ENCODE results near the gene CDH2. TPM values are rescaled to one million over a fixed set of nuclear protein-coding genes. Genes with fewer than 3 reads are reported as not detected.

Gene CDH2
- under 1 TPM in 1 of 2 experiments, not detected in 1; 0.14 TPM for total RNA-seq

DNA sequence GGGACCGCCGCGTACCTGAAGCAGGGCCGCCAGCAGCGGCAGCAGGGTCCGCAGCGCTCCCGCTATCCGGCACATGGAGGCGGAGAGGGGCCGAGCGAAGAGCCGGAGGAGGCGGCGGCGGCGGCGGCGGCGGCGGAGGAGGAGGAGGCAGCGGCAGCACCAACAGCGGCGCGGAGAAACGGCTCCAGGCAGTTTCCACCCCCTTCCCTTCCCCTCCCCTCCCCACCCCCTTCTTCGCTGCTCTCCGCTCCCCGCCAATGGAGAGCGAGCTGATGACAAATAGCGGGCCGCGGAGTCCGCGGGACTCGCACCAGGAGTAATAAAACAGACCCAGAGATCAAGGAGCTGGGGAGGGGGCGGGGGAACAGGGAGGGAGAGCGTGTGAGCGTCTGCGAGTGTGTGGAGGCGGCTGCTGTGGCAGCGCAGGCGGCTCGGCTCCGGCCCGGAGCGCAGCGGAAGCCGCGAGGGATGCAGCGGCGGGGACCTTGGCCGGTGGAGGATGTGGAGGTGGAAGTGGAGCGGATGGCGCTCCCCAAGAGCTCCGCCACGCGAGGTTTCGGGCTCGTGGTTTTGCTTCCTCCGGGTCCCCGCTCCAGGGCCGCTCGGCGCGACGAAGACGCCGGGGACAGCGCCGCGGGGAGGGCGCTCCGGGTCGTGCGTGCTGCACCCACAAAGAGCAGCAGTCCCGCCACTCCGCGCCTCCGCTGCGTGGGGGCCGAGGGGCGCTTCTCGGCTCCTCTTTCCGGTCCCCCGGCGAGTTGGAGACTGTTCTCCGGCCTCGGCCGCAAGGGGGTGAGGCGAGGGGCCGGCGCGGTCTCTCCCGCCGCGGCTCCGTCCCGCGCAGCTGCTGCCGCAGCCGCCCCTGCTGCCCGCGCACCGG lies at the start of gene CDH2:
CDH2 (minus strand) TSS at position 183 of the 880 bp plus-strand sequence; CDS start at position 75, 108 bp downstream.
- Mint-ChIP-seq H3K4me3 (no peak within 1 kb of the TSS), H3K4me1 (peaks cover 5% of the 10 kb centered on the region), H3K27me3 (peaks cover 40% of the 10 kb centered on the region), H3K9me3 (ENCODE audit: low read depth) (peaks cover 3% of the 10 kb centered on the region), H3K27ac (peak within 1 kb of the TSS; percentile 61), H3K36me3 (peaks cover 10% of the 10 kb centered on the region)
- CTCF ChIA-PET = no interaction called here
- DNase-seq (no peak), ATAC-seq (peak; percentile 27)

DNA sequence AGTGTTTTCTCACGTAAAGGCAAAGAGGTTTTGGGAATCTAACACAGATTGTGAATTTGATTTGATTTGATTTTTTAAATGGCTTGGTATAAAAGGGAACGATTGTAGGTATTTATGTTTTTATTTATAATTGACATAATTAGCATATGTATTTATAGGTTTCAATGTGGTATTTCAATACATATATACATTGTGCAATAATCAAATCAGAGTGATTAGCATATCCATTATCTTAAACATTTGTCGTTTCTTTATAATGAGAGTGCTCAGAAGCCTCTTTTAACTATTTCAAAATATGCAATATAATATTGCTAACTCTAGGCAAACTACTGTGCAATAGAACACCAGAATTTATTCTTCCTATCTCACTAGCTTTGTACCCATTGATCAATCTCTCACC lies 35.1 kb upstream of the CDH2 start:
- H3K4me3 Mint-ChIP-seq = no peak overlapping the region
- H3K9me3 Mint-ChIP-seq (ENCODE audit: low read depth) = peaks cover 6% of the 10 kb centered on the region
- ATAC-seq = no peak
- H3K4me1 Mint-ChIP-seq = peaks cover 5% of the 10 kb centered on the region
- H3K27me3 Mint-ChIP-seq = no peaks in the 10 kb centered on the region
- CTCF ChIA-PET = no interaction called here
- H3K27ac Mint-ChIP-seq = no peak overlapping the region
- H3K36me3 Mint-ChIP-seq = no peaks in the 10 kb centered on the region
- DNase-seq = no peak

DNA sequence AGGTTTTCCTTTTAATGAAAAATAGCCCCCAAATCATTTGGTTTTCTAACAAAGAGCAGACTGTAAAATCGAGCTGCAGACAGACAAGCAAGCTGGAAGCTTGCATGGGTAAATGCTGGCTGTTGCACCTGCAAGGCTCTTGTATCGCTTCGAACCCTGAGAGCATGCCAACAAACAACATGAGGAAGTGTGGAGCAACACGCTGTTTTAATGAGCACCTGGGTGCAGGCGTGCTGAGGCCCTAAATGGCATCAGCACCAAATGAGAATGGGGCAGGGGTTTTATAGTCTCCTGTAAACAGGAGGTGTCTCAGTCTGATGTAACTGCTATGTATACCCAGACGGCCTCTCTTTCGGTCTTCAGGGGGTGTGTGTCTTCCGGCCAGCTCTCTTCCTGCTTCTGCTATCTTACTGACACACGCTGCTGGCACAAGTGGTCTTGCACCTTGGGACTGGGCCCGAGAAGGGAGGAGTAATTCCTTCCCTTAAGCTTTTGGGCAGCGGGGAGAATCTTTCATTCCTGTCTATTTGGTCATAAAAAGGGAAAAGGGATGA lies 31.9 kb upstream of the CDH2 start:
- DNase-seq (no peak), ATAC-seq (no peak)
- no peak overlapping the region for H3K4me3 Mint-ChIP-seq
- CTCF ChIA-PET = no interaction called here
- no peaks in the 10 kb centered on the region for H3K27me3 Mint-ChIP-seq
- H3K27ac Mint-ChIP-seq = no peak overlapping the region
- no peaks in the 10 kb centered on the region for H3K36me3 Mint-ChIP-seq
- peaks cover 5% of the 10 kb centered on the region for H3K9me3 Mint-ChIP-seq (ENCODE audit: low read depth)
- peaks cover 5% of the 10 kb centered on the region for H3K4me1 Mint-ChIP-seq

DNA sequence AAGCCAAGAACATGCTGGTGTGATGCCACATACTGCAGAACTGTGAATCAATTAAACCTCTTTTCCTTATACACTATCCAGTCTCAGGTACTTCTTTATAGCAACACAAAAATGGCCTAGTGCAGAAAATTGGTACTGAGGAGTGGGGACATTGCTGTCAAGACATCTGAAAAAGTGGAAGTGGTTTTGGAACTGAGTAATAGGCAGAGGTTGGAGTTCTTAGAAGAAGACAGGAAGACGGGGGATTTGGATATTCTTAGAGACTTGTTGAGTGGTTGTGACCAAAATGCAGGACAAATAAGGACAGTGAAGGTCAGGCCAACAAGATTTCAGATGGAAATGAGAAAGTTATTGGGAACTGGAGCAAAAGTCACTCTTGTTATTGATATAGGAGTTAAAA lies 31.3 kb upstream of the CDH2 start:
- no peak for DNase-seq
- H3K9me3 Mint-ChIP-seq (ENCODE audit: low read depth) = peaks cover 5% of the 10 kb centered on the region
- H3K4me3 Mint-ChIP-seq = no peak overlapping the region
- H3K27me3 Mint-ChIP-seq = no peaks in the 10 kb centered on the region
- CTCF ChIA-PET = no interaction called here
- no peaks in the 10 kb centered on the region for H3K36me3 Mint-ChIP-seq
- H3K4me1 Mint-ChIP-seq = peaks cover 5% of the 10 kb centered on the region
- no peak overlapping the region for H3K27ac Mint-ChIP-seq
- ATAC-seq = no peak

DNA sequence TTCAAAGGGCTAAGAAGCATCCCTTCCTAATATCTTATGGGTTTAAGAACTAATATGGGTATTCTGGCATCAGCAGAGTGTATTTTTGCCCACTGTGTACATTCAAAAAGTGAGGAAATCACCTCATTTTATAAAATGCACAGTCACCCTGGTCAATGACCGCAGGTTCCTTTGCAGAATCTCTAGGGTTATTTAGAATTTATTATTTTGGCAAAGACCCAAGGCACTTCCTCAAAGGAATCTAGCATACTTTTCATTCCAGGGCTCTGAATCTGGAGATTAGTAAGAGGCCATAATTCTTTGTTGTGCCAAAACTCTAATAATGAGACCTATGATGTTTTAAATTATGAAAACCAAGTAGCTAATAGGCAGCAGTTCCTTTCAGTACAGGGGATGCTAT lies 27.2 kb upstream of the CDH2 start:
- Mint-ChIP-seq H3K9me3 (ENCODE audit: low read depth) (peaks cover 8% of the 10 kb centered on the region), H3K27ac (no peak overlapping the region), H3K4me1 (peaks cover 5% of the 10 kb centered on the region), H3K4me3 (no peak overlapping the region), H3K27me3 (no peaks in the 10 kb centered on the region), H3K36me3 (no peaks in the 10 kb centered on the region)
- no peak for DNase-seq
- CTCF ChIA-PET = no interaction called here
- no peak for ATAC-seq

DNA sequence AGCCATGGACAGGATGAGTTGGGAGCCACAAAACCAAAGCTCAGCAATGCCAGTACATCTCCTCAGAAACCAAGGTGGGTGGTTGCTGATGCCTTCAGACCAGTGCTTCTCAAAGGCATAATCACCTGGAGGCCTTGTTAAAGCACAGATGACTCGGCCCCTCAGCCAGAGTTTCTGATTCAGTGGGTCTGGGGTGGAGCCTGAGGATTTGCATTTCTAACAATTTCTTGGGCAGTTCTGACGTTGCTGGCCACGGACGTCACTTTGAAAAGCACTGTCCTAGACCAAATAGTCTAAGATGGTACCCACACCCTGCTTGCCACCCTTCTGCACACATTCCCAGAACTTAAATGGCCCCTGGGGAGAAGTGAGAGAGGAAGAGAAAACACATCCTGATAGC lies 24.1 kb upstream of the CDH2 start:
- no peaks in the 10 kb centered on the region for H3K4me1 Mint-ChIP-seq
- no peak for ATAC-seq
- no peaks in the 10 kb centered on the region for H3K36me3 Mint-ChIP-seq
- no peak overlapping the region for H3K27ac Mint-ChIP-seq
- CTCF ChIA-PET = no interaction called here
- H3K4me3 Mint-ChIP-seq = no peak overlapping the region
- H3K27me3 Mint-ChIP-seq = no peaks in the 10 kb centered on the region
- no peak for DNase-seq
- peaks cover 5% of the 10 kb centered on the region for H3K9me3 Mint-ChIP-seq (ENCODE audit: low read depth)

DNA sequence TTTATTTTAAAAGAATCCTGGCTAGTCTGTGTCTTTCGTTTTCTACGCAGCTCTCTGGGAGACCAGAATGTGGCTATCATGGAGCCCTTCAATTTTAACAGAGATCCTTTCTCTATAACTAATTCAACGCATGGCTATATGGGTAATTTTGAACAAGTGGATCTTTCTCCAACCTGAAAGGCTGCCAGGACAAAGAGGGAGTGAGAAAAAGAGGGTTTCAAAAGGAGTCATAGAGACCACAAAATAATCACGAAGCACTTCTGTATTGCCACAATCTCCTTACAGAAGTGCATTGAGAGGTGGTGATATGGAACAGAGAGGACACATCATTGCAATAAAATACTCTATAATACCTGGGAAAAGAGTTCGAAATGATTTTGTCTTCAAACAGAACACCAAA lies 21.7 kb upstream of the CDH2 start:
- CTCF ChIA-PET = no interaction called here
- no peak overlapping the region for H3K4me3 Mint-ChIP-seq
- H3K4me1 Mint-ChIP-seq = no peaks in the 10 kb centered on the region
- no peak overlapping the region for H3K27ac Mint-ChIP-seq
- no peak for DNase-seq
- no peaks in the 10 kb centered on the region for H3K27me3 Mint-ChIP-seq
- no peaks in the 10 kb centered on the region for H3K36me3 Mint-ChIP-seq
- peaks cover 5% of the 10 kb centered on the region for H3K9me3 Mint-ChIP-seq (ENCODE audit: low read depth)
- ATAC-seq = no peak

DNA sequence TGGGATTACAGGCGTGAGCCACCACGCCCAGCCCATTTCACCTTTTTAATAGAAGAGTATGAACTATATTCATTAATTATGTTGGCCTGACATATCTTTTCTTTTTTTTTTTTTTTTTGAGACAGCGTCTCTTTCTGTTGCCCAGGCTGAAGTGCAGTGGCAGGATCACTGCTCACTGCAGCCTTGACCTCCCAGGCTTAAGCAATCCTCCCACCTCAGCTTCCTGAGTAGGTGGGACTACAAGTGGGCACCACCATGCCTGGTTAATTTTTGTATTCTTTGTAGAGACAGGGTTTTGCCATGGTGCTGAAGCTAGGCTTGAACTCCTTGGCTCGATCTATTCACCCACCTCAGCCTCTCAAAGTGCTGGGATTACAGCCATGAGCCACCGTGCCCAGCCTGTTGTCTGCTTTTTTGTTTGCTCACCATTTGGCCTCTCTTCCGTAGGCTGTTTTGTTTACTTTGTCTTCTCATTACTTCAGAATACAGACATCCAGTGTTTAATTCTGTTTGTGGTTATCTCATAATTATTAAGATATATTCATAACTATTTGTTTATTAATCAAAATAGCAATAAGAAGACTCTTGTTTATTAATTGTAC lies 16.3 kb upstream of the CDH2 start:
- Mint-ChIP-seq H3K4me3 (no peak overlapping the region), H3K36me3 (no peaks in the 10 kb centered on the region), H3K27me3 (no peaks in the 10 kb centered on the region), H3K9me3 (ENCODE audit: low read depth) (no peaks in the 10 kb centered on the region), H3K27ac (no peak overlapping the region), H3K4me1 (no peaks in the 10 kb centered on the region)
- ATAC-seq = no peak
- CTCF ChIA-PET = no interaction called here
- DNase-seq = no peak

DNA sequence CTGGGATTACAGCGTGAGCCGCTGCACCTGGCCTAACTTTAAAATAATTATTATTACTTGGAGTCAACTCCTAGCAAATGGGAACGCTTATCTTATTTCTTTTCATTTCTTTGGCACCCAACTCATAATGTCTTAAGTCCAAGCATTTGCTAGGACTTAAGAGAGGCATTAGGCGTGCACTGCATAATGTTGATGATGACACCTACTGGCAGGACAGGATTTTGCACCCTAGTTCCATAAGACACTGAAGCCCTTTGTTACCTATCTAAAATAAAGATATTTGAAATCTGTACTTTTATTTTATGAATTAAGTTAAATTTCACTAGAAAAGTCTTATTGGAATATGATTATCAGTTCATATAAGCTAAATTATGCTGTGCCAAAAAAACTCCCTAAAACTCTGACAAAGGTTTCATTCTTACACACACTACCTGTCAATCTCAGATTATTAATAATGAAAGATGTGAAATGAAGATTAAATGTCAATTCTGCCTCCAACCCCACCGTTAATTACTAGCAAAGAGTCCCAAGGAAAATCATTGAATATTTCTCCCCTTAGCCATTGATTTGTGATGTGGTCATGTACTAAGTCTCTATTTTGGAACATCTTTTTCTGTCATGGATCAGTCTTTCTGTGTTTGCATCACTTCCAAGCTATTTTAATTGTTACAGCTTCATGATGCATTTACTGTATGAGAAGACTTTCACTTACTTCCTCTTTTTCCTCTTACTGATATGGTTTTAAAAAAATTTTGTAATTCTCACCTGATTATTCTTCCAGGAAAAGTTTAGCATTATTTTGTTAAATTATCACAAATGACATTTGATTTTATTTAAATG lies 12.7 kb upstream of the CDH2 start:
- DNase-seq (no peak), ATAC-seq (no peak)
- Mint-ChIP-seq H3K36me3 (no peaks in the 10 kb centered on the region), H3K4me1 (no peaks in the 10 kb centered on the region), H3K9me3 (ENCODE audit: low read depth) (no peaks in the 10 kb centered on the region), H3K4me3 (no peak overlapping the region), H3K27me3 (no peaks in the 10 kb centered on the region), H3K27ac (no peak overlapping the region)
- CTCF ChIA-PET = no interaction called here

DNA sequence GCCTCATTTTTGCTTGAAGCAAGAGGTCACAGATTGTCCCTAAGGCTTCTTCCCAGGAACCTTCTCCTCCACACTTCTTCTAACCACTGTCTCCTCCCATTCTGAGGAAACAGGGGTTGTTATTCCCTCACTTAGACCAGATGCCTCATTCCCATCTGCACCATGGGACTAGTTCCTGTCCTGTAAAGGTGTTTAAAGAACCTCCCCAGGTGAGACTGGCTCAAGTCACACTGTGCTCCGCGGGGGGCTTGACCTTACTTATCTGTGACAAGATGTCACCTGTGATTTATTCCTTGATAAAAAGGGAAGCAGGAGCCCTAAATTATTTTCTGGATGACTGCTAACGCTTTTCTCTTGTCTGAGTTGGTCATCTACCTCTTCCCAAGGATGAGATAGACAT lies 8.2 kb upstream of the CDH2 start:
- Mint-ChIP-seq H3K4me1 (no peaks in the 10 kb centered on the region), H3K4me3 (no peak overlapping the region), H3K9me3 (ENCODE audit: low read depth) (no peaks in the 10 kb centered on the region), H3K36me3 (no peaks in the 10 kb centered on the region), H3K27ac (no peak overlapping the region), H3K27me3 (no peaks in the 10 kb centered on the region)
- DNase-seq (no peak), ATAC-seq (no peak)
- CTCF ChIA-PET = no interaction called here

DNA sequence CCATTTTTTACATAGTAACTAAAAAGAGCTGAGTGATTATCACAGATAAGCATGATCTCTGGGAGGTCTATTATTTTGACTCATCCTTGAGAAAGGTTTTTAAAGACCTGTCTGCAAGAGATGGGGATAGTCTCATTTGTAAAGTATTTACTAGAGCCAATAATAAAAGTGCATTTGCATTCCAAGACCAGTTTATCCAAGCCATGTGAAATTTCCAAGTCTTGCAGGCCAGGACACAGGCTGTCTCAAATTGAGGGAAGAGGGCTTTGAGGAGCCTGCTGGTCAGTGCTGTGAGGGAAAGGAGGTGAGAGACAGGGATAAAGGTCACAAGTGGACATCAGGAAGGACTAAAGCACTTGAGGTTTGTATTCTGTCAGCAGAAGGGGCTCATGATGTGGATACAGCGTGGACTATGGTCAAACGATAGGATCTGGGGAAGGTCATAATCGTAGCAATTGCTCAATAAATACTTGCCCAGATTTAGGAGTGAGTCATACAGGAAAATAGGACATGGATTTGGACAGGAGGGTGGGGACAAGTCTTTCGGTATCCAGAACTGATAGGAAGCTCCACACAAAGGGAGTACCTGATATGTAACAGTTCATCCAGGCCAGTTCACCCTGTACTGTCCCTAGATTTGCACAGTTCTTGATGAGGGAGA lies 6.6 kb upstream of the CDH2 start:
- no peaks in the 10 kb centered on the region for H3K4me1 Mint-ChIP-seq
- H3K36me3 Mint-ChIP-seq = no peaks in the 10 kb centered on the region
- CTCF ChIA-PET = no interaction called here
- H3K27me3 Mint-ChIP-seq = peaks cover 13% of the 10 kb centered on the region
- no peaks in the 10 kb centered on the region for H3K9me3 Mint-ChIP-seq (ENCODE audit: low read depth)
- H3K4me3 Mint-ChIP-seq = no peak overlapping the region
- DNase-seq = no peak
- no peak overlapping the region for H3K27ac Mint-ChIP-seq
- no peak for ATAC-seq

DNA sequence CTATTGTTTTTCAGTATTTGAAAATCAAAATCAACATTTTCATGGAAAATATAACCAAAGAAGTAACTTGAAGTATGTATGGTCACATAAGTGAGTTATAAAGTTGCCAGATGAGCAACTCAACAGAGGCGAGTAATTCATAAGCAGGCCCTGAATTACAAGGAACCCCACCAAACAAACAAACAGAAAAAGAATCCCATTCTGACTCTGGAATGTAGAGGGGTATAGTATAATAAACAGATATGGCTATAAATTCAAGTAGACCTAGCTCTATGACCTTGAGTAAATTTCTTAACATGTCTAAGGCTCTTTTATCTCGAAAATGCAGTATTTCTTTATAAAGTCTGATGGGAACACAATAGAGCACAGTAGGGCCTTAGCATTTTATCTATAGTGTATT lies 4.7 kb upstream of the CDH2 start:
- H3K27me3 Mint-ChIP-seq = peaks cover 19% of the 10 kb centered on the region
- no peaks in the 10 kb centered on the region for H3K4me1 Mint-ChIP-seq
- H3K4me3 Mint-ChIP-seq = no peak overlapping the region
- DNase-seq (no peak), ATAC-seq (no peak)
- no peak overlapping the region for H3K27ac Mint-ChIP-seq
- CTCF ChIA-PET = no interaction called here
- H3K36me3 Mint-ChIP-seq = peaks cover 2% of the 10 kb centered on the region
- H3K9me3 Mint-ChIP-seq (ENCODE audit: low read depth) = no peaks in the 10 kb centered on the region

DNA sequence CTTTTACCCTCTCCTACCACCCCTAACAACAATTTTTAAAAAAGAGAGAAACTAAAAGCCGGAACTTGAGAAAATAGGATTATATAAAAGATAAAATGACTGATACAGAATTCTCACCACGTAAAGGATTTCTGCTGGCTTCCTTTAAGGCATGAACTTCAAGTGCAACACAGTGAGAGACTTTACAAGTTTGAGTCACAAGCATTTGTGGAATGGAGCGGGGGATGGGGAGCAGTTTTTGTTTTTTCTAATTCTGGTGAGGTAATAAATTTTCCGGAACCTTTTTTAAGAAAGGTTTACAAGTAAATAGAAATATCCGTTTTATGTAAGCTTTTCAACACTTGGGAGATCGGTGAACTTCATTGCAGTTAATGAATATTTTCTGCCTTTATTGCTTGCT lies 1.8 kb upstream of the CDH2 start:
- Mint-ChIP-seq H3K27ac (no peak overlapping the region), H3K9me3 (ENCODE audit: low read depth) (peaks cover 3% of the 10 kb centered on the region), H3K4me3 (no peak overlapping the region), H3K36me3 (peaks cover 10% of the 10 kb centered on the region), H3K4me1 (peaks cover 5% of the 10 kb centered on the region), H3K27me3 (peaks cover 40% of the 10 kb centered on the region)
- ATAC-seq (no peak), DNase-seq (no peak)
- CTCF ChIA-PET = no interaction called here
